ENCODE measurements around the gene RAB20.
"Not testable (repeated sequence)": the region's sequence is repeated elsewhere in the genome, so short reads cannot be mapped to it uniquely, and the experiment has no call there.

The RAB20 gene, protein sequence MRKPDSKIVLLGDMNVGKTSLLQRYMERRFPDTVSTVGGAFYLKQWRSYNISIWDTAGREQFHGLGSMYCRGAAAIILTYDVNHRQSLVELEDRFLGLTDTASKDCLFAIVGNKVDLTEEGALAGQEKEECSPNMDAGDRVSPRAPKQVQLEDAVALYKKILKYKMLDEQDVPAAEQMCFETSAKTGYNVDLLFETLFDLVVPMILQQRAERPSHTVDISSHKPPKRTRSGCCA

DNA sequence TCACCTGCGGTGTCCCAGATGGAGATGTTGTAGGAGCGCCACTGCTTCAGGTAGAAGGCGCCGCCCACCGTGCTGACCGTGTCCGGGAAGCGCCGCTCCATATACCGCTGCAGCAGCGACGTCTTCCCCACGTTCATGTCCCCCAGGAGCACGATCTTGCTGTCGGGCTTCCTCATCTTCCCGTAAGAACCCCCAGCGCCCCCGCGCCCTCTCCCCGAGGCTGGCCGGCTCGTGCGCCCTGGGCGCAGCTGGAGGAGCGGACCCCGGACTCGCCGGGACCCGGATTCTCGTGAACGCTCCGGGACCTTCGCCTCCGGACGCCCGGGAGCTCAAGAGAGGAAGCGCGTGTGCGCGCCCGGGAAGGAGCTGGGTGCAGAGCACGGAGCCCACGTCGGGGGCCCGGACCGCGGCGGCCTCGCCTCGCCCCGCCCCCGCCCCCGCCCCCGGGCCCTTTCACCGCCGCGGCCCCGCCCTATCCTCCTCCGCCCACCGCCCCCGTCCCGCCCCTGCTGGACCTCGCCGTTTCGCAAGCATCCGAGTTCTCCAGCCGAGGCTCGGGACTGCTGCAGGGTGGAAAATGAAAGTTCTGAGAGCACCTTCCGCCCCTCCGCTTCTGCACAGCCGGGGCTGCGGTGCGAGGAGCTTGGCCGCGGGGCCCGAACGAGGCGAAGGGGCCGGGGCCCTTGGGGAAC, at the start of gene RAB20:
Gene RAB20 (minus strand): TSS at position 379 of the 692 bp plus-strand sequence. CDS start 203 bp downstream, at position 176.
- peak; percentile 64 to 73 for DNase-seq

DNA sequence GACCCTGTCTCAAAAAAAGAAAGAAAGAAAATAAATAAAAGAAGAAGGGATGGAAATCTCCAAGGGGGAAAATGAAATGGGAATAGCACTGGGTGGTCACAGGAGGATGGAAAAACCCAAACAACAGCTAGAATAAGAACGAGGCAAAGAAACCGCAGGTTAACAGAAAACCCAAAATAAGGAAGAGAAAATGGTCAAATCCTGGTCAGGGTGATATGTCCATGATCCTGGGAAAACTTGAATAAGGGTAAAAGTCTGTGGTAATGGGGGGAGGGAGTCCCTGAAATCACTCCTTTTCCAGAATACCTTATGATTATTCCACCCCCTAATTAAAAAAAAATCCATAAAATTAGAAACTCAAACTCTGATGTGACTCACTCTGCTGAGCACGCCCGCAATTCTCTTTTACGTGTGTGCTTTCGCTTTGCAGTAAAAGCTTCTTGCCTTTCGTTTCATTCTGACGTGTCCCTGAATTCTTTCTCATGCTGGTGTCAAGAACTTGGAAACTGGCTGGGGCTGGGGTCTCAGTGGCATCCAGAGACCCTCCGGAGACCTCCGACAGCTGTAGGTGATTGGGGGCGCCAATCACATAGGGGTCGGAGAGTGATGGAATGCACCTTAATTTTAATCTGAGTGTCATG, 49.6 kb upstream of the RAB20 start:
- DNase-seq = no peak

DNA sequence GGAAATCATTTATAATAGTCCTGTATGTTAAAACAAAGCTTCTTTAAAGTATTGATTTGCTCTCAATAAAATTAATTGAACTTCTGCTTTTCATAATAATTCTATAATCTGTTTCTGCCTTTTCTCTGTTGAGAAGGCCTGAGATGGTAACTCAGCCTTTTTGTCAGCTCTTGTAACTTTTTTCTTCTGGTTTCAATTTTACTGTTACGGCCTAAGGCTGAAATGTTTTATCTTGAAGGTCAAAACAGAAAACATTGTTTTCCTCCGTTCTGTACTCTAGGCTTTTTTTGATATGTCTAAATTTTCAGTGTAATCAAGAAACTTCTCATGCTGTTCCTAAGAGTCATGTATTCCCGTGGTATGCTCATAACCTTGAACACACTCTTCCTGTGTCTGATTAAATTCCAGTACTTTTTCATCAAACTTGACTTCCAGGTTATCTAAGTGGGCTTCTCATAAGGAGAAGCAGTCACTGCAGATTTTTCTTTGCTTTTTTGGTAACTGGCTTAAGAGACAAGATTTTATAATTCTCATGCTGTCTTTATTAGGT, 46.2 kb upstream of the RAB20 start:
- DNase-seq = no peak

DNA sequence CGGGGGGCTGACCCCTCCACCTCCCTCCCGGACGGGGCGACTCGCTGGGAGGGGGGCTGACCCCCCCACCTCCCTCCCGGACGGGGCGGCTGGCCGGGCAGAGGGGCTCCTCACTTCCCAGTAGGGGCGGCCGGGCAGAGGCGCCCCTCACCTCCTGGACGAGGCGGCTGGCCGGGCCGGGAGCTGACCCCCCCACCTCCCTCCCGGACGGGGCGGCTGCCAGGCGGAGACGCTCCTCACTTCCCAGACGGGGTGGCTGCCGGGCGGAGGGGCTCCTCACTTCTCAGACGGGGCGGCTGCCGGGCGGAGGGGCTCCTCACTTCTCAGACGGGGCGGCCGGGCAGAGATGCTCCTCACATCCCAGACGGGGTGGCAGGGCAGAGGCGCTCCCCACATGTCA, 44.8 kb upstream of the RAB20 start:
- not testable (repeated sequence) for DNase-seq

DNA sequence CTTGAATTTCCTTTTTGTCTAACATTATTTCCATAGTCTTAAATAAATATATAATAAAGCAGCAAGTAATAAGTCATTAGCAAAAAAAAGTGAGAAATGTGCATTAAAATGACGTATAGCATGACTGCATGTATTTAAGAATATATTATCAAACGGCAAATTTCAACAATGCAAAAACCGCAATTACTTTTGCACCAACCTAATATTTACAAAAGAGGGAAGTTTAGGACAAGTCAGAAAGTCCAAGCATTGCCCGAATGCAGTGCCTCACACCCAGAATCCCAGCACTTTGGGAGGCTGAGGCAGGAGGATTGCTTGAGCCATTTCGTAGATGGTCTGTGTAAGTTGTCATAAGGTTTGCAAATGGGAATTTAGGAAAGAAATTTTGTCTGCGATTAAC, 43.6 kb upstream of the RAB20 start:
- DNase-seq = no peak

DNA sequence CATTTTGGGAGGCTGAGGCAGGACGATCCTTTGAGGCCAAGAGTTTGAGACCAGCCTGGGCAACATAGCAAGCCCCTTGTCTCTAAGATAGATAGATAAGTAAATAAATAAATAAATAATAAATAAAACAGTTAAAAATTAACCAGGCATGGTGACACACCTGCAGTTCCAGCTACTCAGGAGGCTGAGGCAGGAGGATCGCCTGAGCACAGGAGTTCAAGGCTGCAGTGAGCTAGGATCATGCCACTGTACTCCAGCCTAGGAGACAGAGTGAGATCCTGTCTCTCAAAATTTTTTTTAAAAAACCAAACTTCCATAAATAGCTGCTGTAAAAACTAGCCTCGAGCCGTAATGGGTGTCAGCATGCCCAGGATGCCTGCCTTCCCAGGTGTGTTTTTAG, 39.5 kb upstream of the RAB20 start:
- no peak for DNase-seq

DNA sequence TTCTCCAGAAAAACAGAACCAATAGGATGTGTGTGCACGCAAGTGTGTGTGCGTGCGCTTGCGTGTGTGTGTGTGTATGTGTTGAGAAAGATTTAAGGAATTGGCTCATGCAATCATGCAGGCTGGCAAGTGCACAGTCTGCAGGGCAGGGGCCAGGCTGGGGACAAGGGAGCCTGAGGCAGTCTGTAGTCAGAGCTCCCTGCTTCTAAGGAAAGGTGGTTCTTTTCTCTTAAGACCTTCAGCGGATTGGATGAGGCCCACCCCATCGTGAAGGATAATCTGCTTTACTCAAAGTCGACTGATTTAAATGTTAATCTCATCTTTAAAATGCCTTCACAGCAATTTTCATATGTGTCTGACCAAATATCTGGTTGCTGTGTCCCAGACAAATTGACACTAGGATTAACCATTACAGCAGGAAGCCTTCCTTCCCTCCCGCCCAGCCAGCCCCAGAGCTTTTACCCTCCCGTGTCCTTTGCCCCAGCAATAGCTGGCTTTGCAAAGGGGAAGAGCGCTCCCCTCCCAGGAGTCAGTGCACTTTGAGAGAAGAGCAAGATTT, 38.8 kb upstream of the RAB20 start:
- DNase-seq = no peak

DNA sequence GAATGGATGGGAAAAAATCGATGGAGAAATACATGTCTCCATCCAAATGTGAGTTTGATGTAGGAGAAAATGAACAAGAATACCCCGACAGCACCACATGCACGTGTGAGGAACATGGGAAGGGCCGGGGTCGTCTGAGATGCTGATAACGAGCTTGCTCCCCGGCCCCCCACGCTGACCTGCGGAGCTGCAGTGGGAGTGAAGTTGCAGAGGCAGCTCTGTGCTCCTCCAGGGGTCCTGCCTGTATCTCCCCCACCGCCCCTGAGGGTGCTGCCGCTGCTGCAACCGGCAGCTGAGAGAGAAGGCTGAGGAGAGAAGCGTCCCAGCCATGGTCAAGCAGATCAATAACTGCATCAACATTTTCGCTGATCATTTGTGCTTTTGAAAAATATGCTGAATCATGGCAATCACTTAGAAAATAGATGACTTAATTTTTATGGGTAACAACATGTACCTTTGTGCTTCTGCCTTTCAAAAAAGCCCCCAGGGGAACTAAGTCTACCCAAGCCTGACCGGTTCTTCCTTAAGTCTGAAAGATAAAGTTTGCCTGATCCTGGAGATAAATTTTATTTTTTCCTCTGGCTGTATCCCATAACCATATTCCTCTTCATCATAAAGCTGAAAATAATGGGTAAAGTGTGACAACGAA, 35.6 kb upstream of the RAB20 start:
- no peak for DNase-seq

DNA sequence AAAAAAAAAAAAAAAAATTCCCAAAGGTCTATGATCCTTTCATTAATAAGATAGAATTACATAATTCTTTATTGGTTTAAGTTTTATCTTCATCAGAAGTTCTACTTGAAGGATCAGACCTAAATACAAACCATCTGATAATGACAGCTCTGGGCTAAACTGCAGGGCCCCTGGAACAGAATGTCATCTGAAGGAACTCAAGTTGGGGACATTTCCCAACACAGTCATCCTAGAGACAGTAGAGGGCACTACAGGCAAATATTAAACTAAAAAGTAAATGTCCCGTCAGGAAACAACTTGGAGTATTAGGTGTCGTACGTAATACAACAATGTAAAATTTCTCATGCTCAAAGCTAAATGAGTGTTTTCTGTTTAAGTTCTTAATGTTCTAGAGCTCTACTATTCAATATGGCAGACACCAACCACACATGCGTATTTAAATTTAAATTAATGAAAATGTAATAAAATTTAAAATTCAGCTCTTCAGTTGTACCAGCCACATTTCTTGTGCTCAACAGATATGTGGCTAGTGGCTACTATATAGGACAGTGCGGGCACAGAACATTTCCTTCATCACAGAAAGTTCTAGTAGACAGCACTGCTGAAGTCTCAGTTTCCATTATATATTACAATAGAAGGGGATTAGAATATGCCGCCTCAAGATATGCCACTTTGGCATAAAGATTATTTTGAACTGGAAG, 32.1 kb upstream of the RAB20 start:
- peak in 1 of 2 donors; percentile 60 for DNase-seq

DNA sequence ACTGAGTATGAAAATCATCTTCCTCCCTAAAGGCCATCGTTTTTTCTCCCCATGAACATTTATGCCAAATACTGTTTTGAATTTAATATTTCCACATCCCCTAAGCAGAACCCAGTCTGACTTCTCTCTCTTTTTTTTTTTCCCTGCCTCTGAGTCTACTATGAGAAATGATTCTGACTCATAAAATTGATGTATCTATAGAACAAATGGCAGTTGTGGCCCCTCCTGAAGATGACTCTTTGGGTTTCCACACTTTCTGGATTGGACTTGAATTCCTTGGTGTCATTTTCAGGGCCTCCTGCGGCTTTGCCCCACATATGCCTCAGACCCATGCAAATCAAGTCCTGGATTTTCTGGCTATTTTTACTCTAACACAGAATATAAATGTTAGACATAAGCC, 31.1 kb upstream of the RAB20 start:
- no peak for DNase-seq

DNA sequence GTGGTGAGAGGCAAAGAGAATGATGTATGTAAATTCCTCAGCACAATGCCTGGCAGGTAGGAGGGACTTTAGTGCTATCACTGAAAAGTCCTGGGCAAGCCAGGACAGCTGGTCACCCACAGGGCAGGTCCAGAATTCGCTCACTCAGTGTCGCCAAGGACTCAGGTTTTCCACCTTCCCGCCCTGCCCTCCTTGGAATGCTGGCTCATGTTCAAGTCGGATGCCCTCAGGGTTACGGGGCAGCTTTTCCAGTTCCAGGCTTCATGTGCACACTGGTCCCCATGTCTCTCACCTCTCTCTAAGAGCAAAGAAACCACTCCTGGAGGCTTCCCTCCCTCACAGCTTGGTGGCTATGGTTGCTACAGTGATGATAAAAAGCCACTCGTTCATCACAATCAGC, 29.1 kb upstream of the RAB20 start:
- DNase-seq = no peak

DNA sequence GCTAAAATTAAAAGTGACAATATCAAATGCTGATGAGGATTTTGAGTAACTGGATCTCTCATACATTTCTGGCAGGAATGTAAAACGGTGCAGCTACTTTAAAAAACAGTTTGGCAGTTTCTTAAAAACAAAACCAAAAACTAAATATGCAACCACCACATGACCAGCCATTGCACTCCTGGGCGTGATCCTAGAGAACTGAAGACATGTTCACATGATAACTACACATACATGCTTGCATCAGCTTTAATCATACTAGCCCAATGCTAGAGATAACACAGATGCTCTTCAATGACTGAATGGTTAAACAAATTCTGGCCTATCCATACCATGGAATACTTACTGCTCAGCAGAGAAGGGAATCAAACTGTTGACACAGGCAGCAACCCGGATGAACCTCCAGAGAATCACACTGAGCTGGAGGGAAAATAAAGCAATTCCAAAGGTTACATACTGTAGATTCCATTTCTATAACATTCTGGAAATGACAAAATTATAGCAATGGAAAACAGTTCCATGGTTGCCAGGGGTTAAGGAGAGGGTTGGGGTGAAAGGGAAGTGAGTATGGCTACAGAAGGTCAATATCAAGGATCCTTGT, 28.4 kb upstream of the RAB20 start:
- DNase-seq = no peak

DNA sequence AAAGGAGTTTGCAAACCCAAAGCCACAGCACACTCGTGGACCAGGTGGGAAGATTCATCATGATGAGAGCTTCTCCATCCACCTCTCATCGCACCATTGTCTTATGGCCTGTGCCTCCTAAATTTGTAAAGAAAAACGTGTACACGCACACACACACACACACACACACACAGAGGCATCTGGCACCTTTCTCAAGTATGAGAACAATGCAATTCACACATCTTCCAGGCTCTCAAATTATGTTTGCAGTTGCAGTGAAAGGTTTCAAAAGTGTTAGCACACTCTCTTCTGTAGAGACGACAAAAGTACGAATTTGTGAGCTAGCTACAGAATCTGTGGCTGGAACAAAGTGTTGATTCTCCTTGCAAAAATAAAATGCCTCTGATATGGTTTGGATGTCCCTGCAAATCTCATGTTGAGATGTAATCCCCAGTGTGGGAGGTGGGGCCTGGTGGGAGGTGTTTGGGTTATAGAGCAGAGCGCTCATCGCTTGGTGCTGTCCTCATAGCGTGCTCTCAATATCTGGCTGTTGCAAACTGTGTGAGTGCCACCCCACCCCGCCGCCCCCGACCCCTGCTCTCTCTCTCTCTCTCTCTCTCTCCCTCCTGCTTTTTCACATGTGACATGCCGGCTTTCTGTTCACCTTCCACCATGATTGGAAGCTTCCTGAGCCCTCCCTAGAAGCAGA, 21.8 kb upstream of the RAB20 start:
- DNase-seq = no peak

DNA sequence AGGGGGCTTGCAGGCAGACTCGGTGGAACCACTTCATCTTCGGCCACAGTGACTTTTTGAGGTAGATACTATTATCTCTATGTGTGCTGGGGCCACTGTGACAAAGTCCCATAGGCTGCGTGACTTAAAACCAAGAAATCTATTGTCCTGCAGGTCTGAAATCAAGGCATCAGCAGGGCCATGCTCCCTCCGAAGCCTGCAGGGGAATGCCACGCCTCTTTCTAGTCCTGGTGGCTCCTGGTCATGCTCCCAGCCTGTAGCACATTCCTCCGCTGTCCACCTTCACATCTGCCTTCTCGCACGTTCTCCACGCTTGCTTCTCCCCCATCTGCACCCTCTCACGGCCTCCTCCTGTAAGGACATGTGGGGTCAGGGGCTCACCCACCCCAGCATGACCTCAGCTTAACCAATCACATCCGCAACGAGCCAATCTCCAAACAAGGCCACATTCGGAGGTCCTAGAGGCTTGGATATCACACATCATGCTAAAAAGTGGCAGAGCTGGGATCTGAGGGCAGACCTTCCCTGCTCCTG, 21.0 kb upstream of the RAB20 start:
- DNase-seq = no peak

DNA sequence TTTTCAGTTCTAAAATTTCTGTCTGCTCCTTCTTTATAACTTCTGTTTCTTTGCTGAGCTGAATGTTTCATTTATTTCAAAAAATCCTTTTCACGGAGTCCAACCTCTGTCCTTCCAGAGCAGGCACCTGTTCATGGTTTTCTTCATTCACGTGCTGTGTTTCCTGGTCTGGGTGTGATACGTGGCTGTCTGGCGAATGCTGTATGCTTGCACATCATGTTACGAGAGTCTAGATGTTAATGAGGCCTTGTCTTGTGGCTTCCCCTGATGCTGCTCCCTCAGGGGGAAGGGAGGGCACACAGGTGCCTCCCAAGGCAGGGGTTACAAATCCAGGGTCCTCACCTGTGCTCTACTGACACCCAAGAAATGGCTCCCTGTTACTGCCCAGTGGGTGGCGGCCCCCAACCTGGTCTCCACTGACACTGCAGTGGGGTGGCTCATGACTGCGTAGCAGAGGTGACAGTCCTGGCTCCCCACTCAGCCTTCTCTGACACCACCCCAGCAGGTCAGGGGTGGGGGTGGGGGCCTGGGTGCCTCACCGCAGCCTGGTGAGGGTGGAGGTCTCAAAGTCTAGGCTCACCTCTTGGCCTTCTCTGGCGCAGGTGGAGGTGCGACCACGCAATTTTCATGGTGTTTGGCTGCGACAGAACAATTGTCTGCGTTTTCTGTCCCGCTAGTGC, 20.1 kb upstream of the RAB20 start:
- no peak for DNase-seq

DNA sequence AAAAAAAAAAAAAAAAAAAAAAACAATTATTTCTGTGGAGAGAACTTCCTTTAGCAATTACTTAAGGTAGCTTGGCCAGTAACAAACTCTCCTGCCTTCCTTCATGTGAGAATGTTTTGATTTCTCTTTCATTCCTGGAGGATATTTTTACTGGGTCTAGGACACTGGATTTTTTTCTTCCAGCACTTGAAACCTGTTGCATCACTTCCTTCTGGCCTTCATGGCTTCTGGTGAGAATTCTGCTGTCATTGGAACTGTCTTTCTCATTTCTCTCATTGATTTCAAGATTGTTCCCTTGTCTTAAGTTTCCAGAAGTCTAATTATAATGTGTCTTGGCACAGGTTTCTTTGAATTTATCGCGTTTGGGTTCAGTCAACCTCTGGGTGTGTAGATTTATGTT, 19.3 kb upstream of the RAB20 start:
- DNase-seq = no peak

DNA sequence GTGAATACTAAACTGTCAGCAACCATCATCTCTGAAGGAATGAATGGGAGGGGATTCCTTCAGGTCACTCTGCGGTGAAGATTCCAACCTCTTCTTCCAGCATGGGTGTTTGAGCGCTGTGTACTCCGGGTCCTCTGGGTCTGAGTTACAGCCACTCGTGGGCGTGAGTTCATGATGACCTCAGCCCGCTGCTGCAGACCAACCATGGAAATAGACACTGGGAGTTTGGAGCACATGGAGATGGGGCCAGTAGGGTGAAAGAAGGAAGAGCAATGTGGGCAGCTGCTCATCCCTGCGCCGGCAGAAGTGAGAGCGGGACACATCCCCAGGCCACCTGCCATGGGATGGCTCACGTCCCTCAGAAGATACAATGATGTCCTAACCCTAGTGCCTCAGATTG, 16.8 kb upstream of the RAB20 start:
- no peak for DNase-seq

DNA sequence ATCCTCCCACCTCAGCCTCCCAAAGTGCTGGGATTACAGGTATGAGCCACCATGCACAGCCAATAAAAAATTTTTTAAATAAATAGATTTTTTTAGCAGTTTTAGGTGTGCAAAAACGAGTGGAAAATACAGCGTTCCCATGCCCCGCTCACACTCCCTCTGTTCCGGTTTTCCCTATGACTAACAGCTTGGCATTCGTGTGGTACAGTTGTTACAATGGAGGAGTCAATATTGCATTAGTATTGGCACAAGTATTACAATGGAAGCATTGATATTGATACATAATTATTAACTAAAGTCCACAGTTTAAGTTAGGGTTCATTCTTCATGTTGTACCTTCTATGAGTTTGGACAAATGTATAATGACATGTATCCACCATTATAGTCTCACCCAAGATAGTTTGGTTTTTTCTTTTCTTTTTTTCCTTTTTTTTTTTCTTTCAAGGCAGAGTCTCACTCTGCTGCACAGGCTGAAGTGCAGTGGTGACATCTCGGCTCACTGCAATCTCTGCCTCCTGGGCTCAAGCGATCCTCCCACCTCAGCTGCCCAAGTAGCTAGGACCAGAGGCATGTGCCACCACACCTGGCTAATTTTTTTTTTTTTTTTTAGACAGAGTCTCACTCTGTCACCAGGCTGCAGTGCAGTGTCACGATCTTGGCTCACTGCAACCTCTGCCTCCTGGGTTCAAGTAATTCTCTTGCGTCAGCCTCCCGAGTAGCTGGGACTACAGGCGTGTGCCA, 15.4 kb upstream of the RAB20 start:
- DNase-seq = no peak

DNA sequence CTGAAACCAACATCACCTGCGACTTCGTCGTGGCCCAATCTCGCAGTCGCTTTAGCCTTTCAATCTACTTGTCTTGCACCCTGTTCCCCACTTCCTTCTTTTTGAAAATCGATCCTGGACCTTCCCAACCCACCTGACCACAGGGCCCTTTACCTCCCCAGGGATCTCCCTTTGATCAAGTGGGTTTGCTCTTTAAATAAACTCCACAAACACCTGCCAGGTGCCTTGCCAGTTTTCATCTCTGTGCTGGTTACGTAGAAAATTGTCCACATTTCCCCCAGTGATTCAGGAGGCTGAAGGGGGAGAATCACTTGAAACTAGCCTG, 14.5 kb upstream of the RAB20 start:
- DNase-seq = no peak
